WTC11 (cell line): Measurements from ENCODE around the gene WDR11. TPM values are rescaled to one million over a fixed set of nuclear protein-coding genes. Genes with fewer than 3 reads are reported as not detected.

Experiments
- ATAC-seq: fragments of 200-7000 bp; cut with Tn5 transposase; 2 replicates; pipeline ENCODE4 v1.10.0; 2021; ENCODE audit warnings: mild to moderate bottlenecking, moderate library complexity
- Bru-seq: library from RNA; stranded (reverse); fragments of 400-500 nt; gene quantifications from one replicate; lab custom pipeline; 2021; lab: Mats Ljungman, UMichigan
- CTCF ChIA-PET: fragments of 300-600 bp; sonication (Branson Sonifier 250); formaldehyde crosslinking; loops from one replicate; lab custom pipeline; 2021; ENCODE audit warnings: antibody characterized with exemption; lab: Charles Lee
- POLR2A ChIA-PET: fragments of 350-600 bp; sonication (Branson Sonifier 250); formaldehyde crosslinking; loops from one replicate; lab custom pipeline; 2021; ENCODE audit warnings: antibody characterized with exemption; lab: Charles Lee
- DNase-seq: peaks from one replicate; pipeline ENCODE4 v3.0.0; 2021; ENCODE audit warnings: low spot score
- H3K27ac Mint-ChIP-seq: 2 replicates; pipeline ENCODE4 v1.8.0; 2021; ENCODE audit warnings: mixed read lengths
- H3K27me3 Mint-ChIP-seq: 2 replicates; pipeline ENCODE4 v1.8.0; 2021; ENCODE audit warnings: low read depth, mild to moderate bottlenecking, moderate library complexity, mixed read lengths
- H3K36me3 Mint-ChIP-seq: 2 replicates; pipeline ENCODE4 v1.8.0; 2021; ENCODE audit warnings: mixed read lengths
- H3K4me1 Mint-ChIP-seq: 2 replicates; pipeline ENCODE4 v1.8.0; 2022; ENCODE audit warnings: mixed read lengths
- H3K4me3 Mint-ChIP-seq: 2 replicates; pipeline ENCODE4 v1.8.0; 2021; ENCODE audit warnings: mild to moderate bottlenecking, moderate library complexity, mixed read lengths
- H3K9me3 Mint-ChIP-seq: 2 replicates; pipeline ENCODE4 v1.8.0; 2021; ENCODE audit warnings: mixed read lengths
- AR ChIP-seq: fragments of 250-450 bp; sonication (Bioruptor Pico); IDR thresholded peaks from 2 replicates; pipeline ENCODE4 v1.9.0; 2021; ENCODE audit warnings: mild to moderate bottlenecking
- ATF1 ChIP-seq: sonication (generic); formaldehyde crosslinking; IDR thresholded peaks from 2 replicates; pipeline ENCODE4 v1.8.1; 2023; ENCODE audit warnings: mild to moderate bottlenecking, moderate library complexity, missing genetic modification reagents
- ATF6 ChIP-seq: sonication (generic); formaldehyde crosslinking; IDR thresholded peaks from 2 replicates; pipeline ENCODE4 v1.8.1; 2023; ENCODE audit warnings: mild to moderate bottlenecking, missing genetic modification reagents
- ETV6 ChIP-seq: sonication (generic); formaldehyde crosslinking; IDR thresholded peaks from 2 replicates; pipeline ENCODE4 v1.8.1; 2022; ENCODE audit warnings: mild to moderate bottlenecking, missing genetic modification reagents
- HMGA2 ChIP-seq: fragments of 250-450 bp; sonication (Bioruptor Pico); IDR thresholded peaks from 2 replicates; pipeline ENCODE4 v1.4.0; 2021; ENCODE audit warnings: mild to moderate bottlenecking, moderate library complexity
- IRF2 ChIP-seq: sonication (generic); formaldehyde crosslinking; IDR thresholded peaks from 2 replicates; pipeline ENCODE4 v1.8.0; 2022; ENCODE audit warnings: low read depth, missing genetic modification reagents, borderline replicate concordance
- JUN ChIP-seq: sonication (generic); formaldehyde crosslinking; IDR thresholded peaks from 2 replicates; pipeline ENCODE4 v1.8.0; 2023; ENCODE audit warnings: mild to moderate bottlenecking, missing genetic modification reagents
- KAT7 ChIP-seq: sonication (generic); formaldehyde crosslinking; IDR thresholded peaks from 2 replicates; pipeline ENCODE4 v1.8.1; 2023; ENCODE audit warnings: missing genetic modification reagents, mild to moderate bottlenecking, borderline replicate concordance
- MAX ChIP-seq: sonication (generic); formaldehyde crosslinking; IDR thresholded peaks from 2 replicates; pipeline ENCODE4 v1.8.0; 2022; ENCODE audit warnings: mild to moderate bottlenecking, missing genetic modification reagents
- MLX ChIP-seq: sonication (generic); formaldehyde crosslinking; IDR thresholded peaks from 2 replicates; pipeline ENCODE4 v1.8.1; 2023; ENCODE audit warnings: mild to moderate bottlenecking, missing genetic modification reagents, moderate library complexity
- MXD4 ChIP-seq: fragments of 250-450 bp; sonication (Bioruptor Pico); IDR thresholded peaks from 2 replicates; pipeline ENCODE4 v1.8.0; 2021; ENCODE audit warnings: mild to moderate bottlenecking, moderate library complexity, borderline replicate concordance
- NFE2L1 ChIP-seq: sonication (generic); formaldehyde crosslinking; IDR thresholded peaks from 2 replicates; pipeline ENCODE4 v1.8.1; 2023; ENCODE audit warnings: missing genetic modification reagents
- PRRX2 ChIP-seq: fragments of 250-450 bp; sonication (Bioruptor Pico); IDR thresholded peaks from 2 replicates; pipeline ENCODE4 v1.8.0; 2021; ENCODE audit warnings: mild to moderate bottlenecking
- SMAD4 ChIP-seq: sonication (generic); formaldehyde crosslinking; IDR thresholded peaks from 2 replicates; pipeline ENCODE4 v1.8.0; 2022; ENCODE audit warnings: mild to moderate bottlenecking, missing genetic modification reagents
- ZBTB21 ChIP-seq: sonication (generic); formaldehyde crosslinking; IDR thresholded peaks from 2 replicates; pipeline ENCODE4 v1.8.1; 2023; ENCODE audit warnings: mild to moderate bottlenecking, missing genetic modification reagents, borderline replicate concordance
- ZNF219 ChIP-seq: sonication (generic); formaldehyde crosslinking; IDR thresholded peaks from 2 replicates; pipeline ENCODE4 v1.8.0; 2023; ENCODE audit warnings: missing genetic modification reagents, mild to moderate bottlenecking, borderline replicate concordance
- ZNF263 ChIP-seq: sonication (generic); formaldehyde crosslinking; IDR thresholded peaks from 2 replicates; pipeline ENCODE4 v1.8.1; 2022; ENCODE audit warnings: low read depth, mild to moderate bottlenecking, moderate library complexity, missing genetic modification reagents
- ZSCAN18 ChIP-seq: fragments of 250-450 bp; sonication (Bioruptor Pico); IDR thresholded peaks from 2 replicates; pipeline ENCODE4 v2.1.2; 2022; ENCODE audit warnings: mild to moderate bottlenecking, moderate library complexity
- long read RNA-seq, 3 experiments: library from RNA in 1 of 3; library from capped mRNA in 1 of 3; library from polyadenylated mRNA in 1 of 3; unstranded in 2 of 3; stranded (forward) in 1 of 3; transcript quantifications; one replicate each; pipeline ENCODE4 v2.0.0, GENCODE V29; 2021
- total RNA-seq: library from RNA; stranded (reverse); gene quantifications from 3 replicates; pipeline ENCODE4 v1.2.3, GENCODE V29; 2021
- TF ChIP-seq, protein P1 (sequence below): sonication (generic); formaldehyde crosslinking; IDR thresholded peaks from 2 replicates; pipeline ENCODE4 v1.8.1; 2022; ENCODE audit warnings: missing genetic modification reagents, borderline replicate concordance
- TF ChIP-seq, protein P2 (sequence below): sonication (generic); formaldehyde crosslinking; IDR thresholded peaks from 2 replicates; pipeline ENCODE4 v1.8.0; 2023; ENCODE audit warnings: missing genetic modification reagents
- TF ChIP-seq, protein P3 (sequence below): sonication (generic); formaldehyde crosslinking; IDR thresholded peaks from 2 replicates; pipeline ENCODE4 v1.8.1; 2022; ENCODE audit warnings: mild to moderate bottlenecking, missing genetic modification reagents, moderate library complexity, borderline replicate concordance
- TF ChIP-seq, protein P4 (sequence below): sonication (generic); formaldehyde crosslinking; IDR thresholded peaks from 2 replicates; pipeline ENCODE4 v1.8.1; 2022; ENCODE audit warnings: mild to moderate bottlenecking, moderate library complexity, missing genetic modification reagents

Gene WDR11
- total RNA-seq (41.5 to 50.0 TPM (median 43.3 TPM) in 3 replicates), Bru-seq, nascent RNA (percentile 86 among the genes with signal in this experiment)
- long read RNA-seq, experiment 1, full-length matches to known transcripts, result 93 of 152 reads
- long read RNA-seq, experiment 1, partial matches to known transcripts, result 25 of 152 reads
- long read RNA-seq, experiment 1, other reads (novel, unspliced or antisense), result 34 of 152 reads
- long read RNA-seq, experiment 2, full-length matches to known transcripts, result 17 of 52 reads
- long read RNA-seq, experiment 2, partial matches to known transcripts, result 13 of 52 reads
- long read RNA-seq, experiment 2, other reads (novel, unspliced or antisense), result 22 of 52 reads
- long read RNA-seq, experiment 3, full-length matches to known transcripts, result 1 of 4 reads
- long read RNA-seq, experiment 3, partial matches to known transcripts, result 1 of 4 reads
- long read RNA-seq, experiment 3, other reads (novel, unspliced or antisense), result 2 of 4 reads

DNA sequence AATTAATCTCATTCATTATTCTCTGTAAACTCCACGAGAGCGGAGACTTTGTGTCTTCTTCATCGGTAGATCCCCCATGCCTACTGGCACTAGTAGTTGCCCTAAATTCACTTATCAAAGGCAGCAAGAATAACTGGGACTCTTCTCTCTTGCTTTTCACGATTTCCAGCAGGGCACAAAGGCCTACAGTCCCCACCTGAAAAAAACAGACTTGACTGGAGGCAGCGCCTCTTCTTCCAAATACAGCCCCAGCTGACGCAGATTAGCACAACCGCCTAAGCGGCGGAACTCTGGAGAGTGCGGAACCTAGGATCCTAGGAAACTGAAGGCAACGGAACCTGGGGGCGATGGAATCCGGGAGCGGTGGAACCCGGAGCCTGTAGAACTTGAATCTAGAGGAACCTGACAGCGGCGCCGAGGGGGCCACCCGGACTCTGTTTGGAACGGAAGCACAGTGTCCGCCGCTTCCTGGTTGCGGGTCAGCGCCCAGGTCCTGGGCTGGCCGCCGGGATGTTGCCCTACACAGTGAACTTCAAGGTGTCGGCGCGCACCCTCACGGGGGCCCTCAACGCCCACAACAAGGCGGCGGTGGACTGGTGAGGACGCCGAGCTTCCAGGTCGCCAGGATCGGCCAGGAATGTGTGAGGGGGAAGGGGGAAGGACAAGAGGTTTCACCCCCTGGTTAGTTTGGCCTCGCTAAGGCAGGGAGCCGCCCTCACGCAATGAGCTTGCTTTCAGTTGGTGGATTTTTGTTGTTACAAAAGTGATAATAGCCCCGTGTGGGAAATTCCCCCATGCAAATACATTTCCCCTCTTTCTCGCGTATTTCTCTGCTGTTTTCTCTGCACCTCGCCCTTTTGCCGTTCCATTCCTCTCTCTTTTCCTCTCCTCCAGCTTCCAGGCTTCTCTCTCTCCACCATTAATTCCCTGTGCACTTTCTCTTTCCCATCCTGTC, at the start of gene WDR11:
WDR11 (plus strand) TSS at position 452 of the 955 bp plus-strand sequence; CDS start at position 511, 59 bp downstream.
- POLR2A ChIA-PET, result interaction anchor here (0.6 kb wide), 1 partner anchor 655 kb away, joined by 7 read pairs; no protein-coding TSS in a partner anchor
- CTCF ChIA-PET, result interaction anchor here (0.7 kb wide), 1 partner anchor 1126 kb away, joined by 3 read pairs; the partner anchor contains the start of gene INPP5F
- Mint-ChIP-seq H3K36me3 (peaks cover 30% of the 10 kb centered on the region), H3K9me3 (peaks cover 16% of the 10 kb centered on the region), H3K4me1 (peaks cover 16% of the 10 kb centered on the region), H3K27ac (peak within 1 kb of the TSS; percentile 92), H3K4me3 (peak within 1 kb of the TSS; percentile 88), H3K27me3 (no peaks in the 10 kb centered on the region)
- ATAC-seq (peak; percentile 99), DNase-seq (peak; percentile 91)
- 0 out of 2 replicates have a peak, but pooled peaks have one; percentile 57 for TF ChIP-seq ETV6
- no peak for TF ChIP-seq HMGA2
- TF ChIP-seq, protein P1, sequence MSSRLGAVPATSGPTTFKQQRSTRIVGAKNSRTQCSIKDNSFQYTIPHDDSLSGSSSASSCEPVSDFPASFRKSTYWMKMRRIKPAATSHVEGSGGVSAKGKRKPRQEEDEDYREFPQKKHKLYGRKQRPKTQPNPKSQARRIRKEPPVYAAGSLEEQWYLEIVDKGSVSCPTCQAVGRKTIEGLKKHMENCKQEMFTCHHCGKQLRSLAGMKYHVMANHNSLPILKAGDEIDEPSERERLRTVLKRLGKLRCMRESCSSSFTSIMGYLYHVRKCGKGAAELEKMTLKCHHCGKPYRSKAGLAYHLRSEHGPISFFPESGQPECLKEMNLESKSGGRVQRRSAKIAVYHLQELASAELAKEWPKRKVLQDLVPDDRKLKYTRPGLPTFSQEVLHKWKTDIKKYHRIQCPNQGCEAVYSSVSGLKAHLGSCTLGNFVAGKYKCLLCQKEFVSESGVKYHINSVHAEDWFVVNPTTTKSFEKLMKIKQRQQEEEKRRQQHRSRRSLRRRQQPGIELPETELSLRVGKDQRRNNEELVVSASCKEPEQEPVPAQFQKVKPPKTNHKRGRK (CRISPR knock-in tag), result no peak
- TF ChIP-seq MLX (CRISPR knock-in tag), result peak; percentile 69; the same call in 1 of the 2 replicates
- TF ChIP-seq IRF2, result no peak
- no peak for TF ChIP-seq ATF6 (CRISPR knock-in tag)
- TF ChIP-seq, protein P2, sequence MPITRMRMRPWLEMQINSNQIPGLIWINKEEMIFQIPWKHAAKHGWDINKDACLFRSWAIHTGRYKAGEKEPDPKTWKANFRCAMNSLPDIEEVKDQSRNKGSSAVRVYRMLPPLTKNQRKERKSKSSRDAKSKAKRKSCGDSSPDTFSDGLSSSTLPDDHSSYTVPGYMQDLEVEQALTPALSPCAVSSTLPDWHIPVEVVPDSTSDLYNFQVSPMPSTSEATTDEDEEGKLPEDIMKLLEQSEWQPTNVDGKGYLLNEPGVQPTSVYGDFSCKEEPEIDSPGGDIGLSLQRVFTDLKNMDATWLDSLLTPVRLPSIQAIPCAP (CRISPR knock-in tag), result no peak
- peak; percentile 87; the same call in 1 of the 2 replicates for TF ChIP-seq ATF1 (CRISPR knock-in tag)
- no peak for TF ChIP-seq NFE2L1 (CRISPR knock-in tag)
- no peak for TF ChIP-seq MXD4 (CRISPR knock-in tag)
- peak; percentile 61; the same call in 1 of the 2 replicates for TF ChIP-seq KAT7 (CRISPR knock-in tag)
- TF ChIP-seq, protein P3, sequence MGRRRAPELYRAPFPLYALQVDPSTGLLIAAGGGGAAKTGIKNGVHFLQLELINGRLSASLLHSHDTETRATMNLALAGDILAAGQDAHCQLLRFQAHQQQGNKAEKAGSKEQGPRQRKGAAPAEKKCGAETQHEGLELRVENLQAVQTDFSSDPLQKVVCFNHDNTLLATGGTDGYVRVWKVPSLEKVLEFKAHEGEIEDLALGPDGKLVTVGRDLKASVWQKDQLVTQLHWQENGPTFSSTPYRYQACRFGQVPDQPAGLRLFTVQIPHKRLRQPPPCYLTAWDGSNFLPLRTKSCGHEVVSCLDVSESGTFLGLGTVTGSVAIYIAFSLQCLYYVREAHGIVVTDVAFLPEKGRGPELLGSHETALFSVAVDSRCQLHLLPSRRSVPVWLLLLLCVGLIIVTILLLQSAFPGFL (CRISPR knock-in tag), result no peak
- no peak for TF ChIP-seq AR (CRISPR knock-in tag)
- TF ChIP-seq ZNF263 (CRISPR knock-in tag), result no peak
- no peak for TF ChIP-seq ZNF219
- TF ChIP-seq, protein P4, sequence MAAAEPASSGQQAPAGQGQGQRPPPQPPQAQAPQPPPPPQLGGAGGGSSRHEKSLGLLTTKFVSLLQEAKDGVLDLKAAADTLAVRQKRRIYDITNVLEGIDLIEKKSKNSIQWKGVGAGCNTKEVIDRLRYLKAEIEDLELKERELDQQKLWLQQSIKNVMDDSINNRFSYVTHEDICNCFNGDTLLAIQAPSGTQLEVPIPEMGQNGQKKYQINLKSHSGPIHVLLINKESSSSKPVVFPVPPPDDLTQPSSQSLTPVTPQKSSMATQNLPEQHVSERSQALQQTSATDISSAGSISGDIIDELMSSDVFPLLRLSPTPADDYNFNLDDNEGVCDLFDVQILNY (CRISPR knock-in tag), result peak; percentile 81
- no peak for TF ChIP-seq ZSCAN18 (CRISPR knock-in tag)
- no peak for TF ChIP-seq ZBTB21 (CRISPR knock-in tag)
- TF ChIP-seq JUN, result no peak
- TF ChIP-seq MAX (CRISPR knock-in tag), result peak; percentile 60; the same call in 1 of the 2 replicates
- no peak for TF ChIP-seq PRRX2 (CRISPR knock-in tag)
- TF ChIP-seq SMAD4, result no peak
